ENCODE measurements around the gene CETN1.

GRCh38 chr18:565562-566061 lies 14.6 kb upstream of the CETN1 start:
- TF ChIP-seq EP300 (IDR thresholded peaks at IDR 0.05) (no peak), CTCF (IDR thresholded peaks at IDR 0.05) (no peak), POLR2A (IDR thresholded peaks at IDR 0.05) (no peak)

Measured in gastroesophageal sphincter (tissue), 3 donors.